Prostate gland (tissue), 2 donors: ENCODE measurements around the gene GLRA2.

Source experiments
- CTCF ChIP-seq, 4 experiments: fragments of 200-600 bp in 2 of 4; fragments of 450-650 bp in 2 of 4; sonication (generic) in 2 of 4; IDR thresholded peaks; 1 replicate in 3 of 4; 2 replicates in 1 of 4; pipeline ENCODE4 v1.5.1; 2016 to 2019; ENCODE audit warnings: antibody characterized with exemption in 4 of 4, mild to moderate bottlenecking in 2 of 4, moderate library complexity in 2 of 4
- POLR2AphosphoS5 ChIP-seq: sonication (generic); formaldehyde crosslinking; IDR thresholded peaks from one replicate; pipeline ENCODE4 v1.6.1; 2017; ENCODE audit warnings: antibody characterized with exemption

DNA sequence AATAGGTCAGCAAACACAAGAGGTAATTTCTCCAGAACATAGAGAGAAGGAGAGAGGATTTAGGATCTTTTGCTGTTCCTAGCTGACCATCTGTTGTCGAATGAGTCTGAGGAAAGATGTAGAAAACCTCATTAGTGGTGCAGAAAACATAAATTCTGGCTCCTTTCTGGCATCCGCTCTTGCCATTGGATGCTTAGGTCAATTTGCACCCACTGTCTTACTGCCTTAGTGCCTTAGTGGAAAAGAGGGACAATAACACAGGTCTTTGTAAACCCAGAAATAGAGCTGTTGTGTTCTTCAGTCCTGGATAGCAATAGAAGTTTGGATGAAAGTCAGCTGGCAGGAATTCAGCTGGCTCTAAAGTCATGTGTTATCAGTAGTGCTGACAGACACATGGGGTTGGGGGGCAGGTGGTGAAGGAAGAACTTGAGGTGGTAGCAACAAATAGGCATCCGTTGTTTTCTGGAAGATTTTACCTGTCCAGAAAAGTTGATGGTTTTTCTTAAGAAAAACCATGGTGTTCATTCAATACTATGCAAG, 78.2 kb downstream of the GLRA2 start:
- TF ChIP-seq POLR2AphosphoS5 = no peak
- TF ChIP-seq CTCF (IDR thresholded peaks at IDR 0.05) = no peak
